Activated naive CD8-positive, alpha-beta T cell (primary cell): ENCODE measurements around the gene MAP7D3.

Source experiments
- H3K27ac Mint-ChIP-seq: one replicate; pipeline ENCODE4 v1.8.0; 2021; ENCODE audit warnings: mixed read lengths
- H3K27me3 Mint-ChIP-seq: one replicate; pipeline ENCODE4 v1.8.0; 2021; ENCODE audit warnings: mixed read lengths
- H3K36me3 Mint-ChIP-seq: one replicate; pipeline ENCODE4 v1.8.0; 2021; ENCODE audit warnings: mixed read lengths
- H3K4me1 Mint-ChIP-seq: one replicate; pipeline ENCODE4 v1.8.0; 2021; ENCODE audit warnings: low read depth, mixed read lengths
- H3K4me3 Mint-ChIP-seq: one replicate; pipeline ENCODE4 v1.8.0; 2021; ENCODE audit warnings: mild to moderate bottlenecking, mixed read lengths
- H3K9me3 Mint-ChIP-seq: one replicate; pipeline ENCODE4 v1.8.0; 2021; ENCODE audit warnings: low read depth, mixed read lengths

Gene MAP7D3

DNA sequence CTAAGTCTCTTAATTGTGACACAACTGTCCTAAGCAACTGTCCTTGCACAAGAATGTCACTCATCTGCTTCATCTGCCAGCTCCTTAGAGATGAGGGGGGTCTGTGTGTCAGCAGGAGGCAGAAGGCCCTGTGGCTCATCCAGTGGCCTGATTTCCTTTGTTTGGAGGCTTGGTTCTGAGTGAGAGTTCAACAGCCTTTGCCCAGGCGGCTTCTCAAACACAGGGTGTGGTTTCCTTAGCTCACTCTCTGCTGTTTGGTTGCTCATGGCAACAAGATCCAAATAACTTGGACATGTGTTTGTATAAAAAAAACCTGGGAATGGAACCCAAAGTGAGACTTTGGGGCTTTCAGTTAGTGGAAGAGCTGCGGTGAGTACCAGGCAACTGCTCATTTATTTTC, 46.6 kb downstream of the MAP7D3 start:
- H3K4me1 Mint-ChIP-seq = peaks cover 27% of the 10 kb centered on the region
- no peaks in the 10 kb centered on the region for H3K27me3 Mint-ChIP-seq
- H3K36me3 Mint-ChIP-seq = no peaks in the 10 kb centered on the region
- no peaks in the 10 kb centered on the region for H3K9me3 Mint-ChIP-seq
- H3K27ac Mint-ChIP-seq = no peak overlapping the region
- no peak overlapping the region for H3K4me3 Mint-ChIP-seq

GRCh38 chrX:136203951-136204350, 47.2 kb downstream of the MAP7D3 start:
- Mint-ChIP-seq H3K27me3 (no peaks in the 10 kb centered on the region), H3K9me3 (no peaks in the 10 kb centered on the region), H3K36me3 (no peaks in the 10 kb centered on the region), H3K4me1 (peaks cover 27% of the 10 kb centered on the region), H3K4me3 (no peak overlapping the region), H3K27ac (no peak overlapping the region)

- Mint-ChIP-seq H3K4me3 (no peak overlapping the region), H3K9me3 (no peaks in the 10 kb centered on the region), H3K27ac (peak overlapping the region; percentile 54), H3K4me1 (peaks cover 27% of the 10 kb centered on the region), H3K27me3 (no peaks in the 10 kb centered on the region), H3K36me3 (no peaks in the 10 kb centered on the region)
Measured at GRCh38 chrX:136203438-136203837, 47.8 kb downstream of the MAP7D3 start.

GRCh38 chrX:136202889-136203288, 48.3 kb downstream of the MAP7D3 start:
- Mint-ChIP-seq H3K9me3 (no peaks in the 10 kb centered on the region), H3K36me3 (no peaks in the 10 kb centered on the region), H3K27ac (peak overlapping the region; percentile 54), H3K27me3 (no peaks in the 10 kb centered on the region), H3K4me1 (peaks cover 27% of the 10 kb centered on the region), H3K4me3 (no peak overlapping the region)

DNA sequence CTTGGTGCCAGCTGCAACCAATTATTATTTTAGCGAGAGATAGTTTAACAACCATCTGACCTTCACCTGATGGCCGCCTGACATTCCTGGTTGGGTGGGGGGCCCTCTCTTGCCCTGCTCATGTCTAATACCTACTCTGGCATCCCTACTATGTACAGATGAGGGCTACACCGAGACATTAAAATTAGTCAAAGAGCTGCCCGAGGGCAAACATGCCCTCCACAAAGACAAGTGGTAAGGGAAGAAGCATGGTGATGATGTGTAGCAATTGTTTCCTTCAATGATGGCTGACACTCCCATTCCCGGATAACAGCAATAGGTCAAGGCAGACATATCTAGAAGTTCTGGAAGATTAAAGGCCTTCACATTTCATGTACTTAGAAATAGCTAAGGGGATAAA, 49.6 kb downstream of the MAP7D3 start:
- no peak overlapping the region for H3K4me3 Mint-ChIP-seq
- no peak overlapping the region for H3K27ac Mint-ChIP-seq
- peaks cover 27% of the 10 kb centered on the region for H3K4me1 Mint-ChIP-seq
- H3K27me3 Mint-ChIP-seq = no peaks in the 10 kb centered on the region
- no peaks in the 10 kb centered on the region for H3K9me3 Mint-ChIP-seq
- H3K36me3 Mint-ChIP-seq = no peaks in the 10 kb centered on the region

DNA sequence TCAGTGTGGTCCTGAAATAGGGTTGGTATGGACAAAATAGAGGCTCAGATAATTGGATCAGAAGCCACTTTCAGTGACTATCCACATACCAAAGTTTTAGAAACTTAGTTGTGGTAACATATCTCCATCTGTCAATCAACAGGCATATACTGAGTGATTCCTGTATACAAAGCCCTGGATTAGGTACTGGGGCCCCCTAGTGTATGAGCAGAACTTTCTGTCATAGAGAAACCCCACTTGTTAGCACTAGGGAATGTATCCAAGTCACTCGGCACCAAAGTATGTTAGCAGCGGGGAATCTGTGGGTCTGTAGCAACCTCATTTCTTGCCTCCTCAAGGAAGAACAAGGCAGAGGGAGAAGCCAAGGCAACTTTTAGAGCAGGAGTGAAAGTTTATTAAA, 50.7 kb downstream of the MAP7D3 start:
- H3K27ac Mint-ChIP-seq = no peak overlapping the region
- no peaks in the 10 kb centered on the region for H3K36me3 Mint-ChIP-seq
- H3K4me3 Mint-ChIP-seq = no peak overlapping the region
- H3K4me1 Mint-ChIP-seq = peaks cover 27% of the 10 kb centered on the region
- H3K9me3 Mint-ChIP-seq = no peaks in the 10 kb centered on the region
- H3K27me3 Mint-ChIP-seq = no peaks in the 10 kb centered on the region

GRCh38 chrX:136199365-136199764, 51.8 kb downstream of the MAP7D3 start:
- Mint-ChIP-seq H3K4me3 (no peak overlapping the region), H3K36me3 (no peaks in the 10 kb centered on the region), H3K9me3 (no peaks in the 10 kb centered on the region), H3K27me3 (no peaks in the 10 kb centered on the region), H3K27ac (no peak overlapping the region), H3K4me1 (peaks cover 18% of the 10 kb centered on the region)

- Mint-ChIP-seq H3K27ac (no peak overlapping the region), H3K9me3 (no peaks in the 10 kb centered on the region), H3K27me3 (no peaks in the 10 kb centered on the region)
Measured at GRCh38 chrX:136198678-136199243, 52.4 kb downstream of the MAP7D3 start.

DNA sequence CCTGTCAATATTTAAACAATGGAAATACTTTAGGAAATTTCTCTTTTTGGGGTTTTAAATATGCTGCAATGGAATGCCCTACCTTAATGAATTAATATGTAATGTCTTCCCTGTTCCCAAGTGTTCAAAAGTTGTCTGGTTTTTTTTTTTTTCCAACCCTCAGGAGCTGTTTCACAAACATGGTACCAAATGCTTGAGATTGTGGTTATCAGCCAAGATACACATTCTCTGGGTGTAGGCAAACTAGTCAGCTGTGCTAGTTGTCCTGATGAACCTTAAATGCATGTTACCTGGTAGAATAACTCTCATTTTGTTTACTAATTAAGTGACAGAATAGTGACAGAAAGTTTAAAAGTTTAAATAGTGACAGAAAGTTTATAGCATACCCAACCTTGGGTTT, 53.2 kb downstream of the MAP7D3 start:
- H3K36me3 Mint-ChIP-seq = no peaks in the 10 kb centered on the region
- H3K27ac Mint-ChIP-seq = no peak overlapping the region
- no peak overlapping the region for H3K4me3 Mint-ChIP-seq
- no peaks in the 10 kb centered on the region for H3K27me3 Mint-ChIP-seq
- H3K4me1 Mint-ChIP-seq = peaks cover 17% of the 10 kb centered on the region
- no peaks in the 10 kb centered on the region for H3K9me3 Mint-ChIP-seq

More at GRCh38 chrX:136198678-136199243, 52.4 kb downstream of the MAP7D3 start:
- Mint-ChIP-seq H3K36me3 (no peaks in the 10 kb centered on the region), H3K4me1 (peaks cover 17% of the 10 kb centered on the region), H3K4me3 (no peak overlapping the region)

GRCh38 chrX:136196691-136197155, 54.5 kb downstream of the MAP7D3 start:
- Mint-ChIP-seq H3K4me1 (peaks cover 24% of the 10 kb centered on the region), H3K9me3 (no peaks in the 10 kb centered on the region), H3K27ac (no peak overlapping the region), H3K4me3 (no peak overlapping the region), H3K36me3 (no peaks in the 10 kb centered on the region), H3K27me3 (no peaks in the 10 kb centered on the region)

- no peak overlapping the region for H3K27ac Mint-ChIP-seq
- H3K27me3 Mint-ChIP-seq = no peaks in the 10 kb centered on the region
- H3K4me3 Mint-ChIP-seq = no peak overlapping the region
- peaks cover 31% of the 10 kb centered on the region for H3K4me1 Mint-ChIP-seq
- H3K9me3 Mint-ChIP-seq = no peaks in the 10 kb centered on the region
- no peaks in the 10 kb centered on the region for H3K36me3 Mint-ChIP-seq
Measured at GRCh38 chrX:136195247-136195646, 56.0 kb downstream of the MAP7D3 start.

- Mint-ChIP-seq H3K27me3 (no peaks in the 10 kb centered on the region), H3K4me3 (no peak overlapping the region), H3K9me3 (no peaks in the 10 kb centered on the region), H3K27ac (no peak overlapping the region), H3K36me3 (no peaks in the 10 kb centered on the region), H3K4me1 (peaks cover 31% of the 10 kb centered on the region)
Measured at GRCh38 chrX:136194536-136194935, 56.7 kb downstream of the MAP7D3 start.

GRCh38 chrX:136193771-136194170, 57.4 kb downstream of the MAP7D3 start:
- Mint-ChIP-seq H3K27me3 (no peaks in the 10 kb centered on the region), H3K36me3 (peaks cover 2% of the 10 kb centered on the region), H3K4me3 (peak overlapping the region; percentile 24), H3K27ac (no peak overlapping the region), H3K4me1 (peaks cover 31% of the 10 kb centered on the region), H3K9me3 (no peaks in the 10 kb centered on the region)

- H3K27ac Mint-ChIP-seq = no peak overlapping the region
- no peaks in the 10 kb centered on the region for H3K27me3 Mint-ChIP-seq
- peak overlapping the region; percentile 18 for H3K4me3 Mint-ChIP-seq
- peaks cover 31% of the 10 kb centered on the region for H3K4me1 Mint-ChIP-seq
- no peaks in the 10 kb centered on the region for H3K9me3 Mint-ChIP-seq
- H3K36me3 Mint-ChIP-seq = peaks cover 2% of the 10 kb centered on the region
Measured at GRCh38 chrX:136192839-136193414, 58.3 kb downstream of the MAP7D3 start.

DNA sequence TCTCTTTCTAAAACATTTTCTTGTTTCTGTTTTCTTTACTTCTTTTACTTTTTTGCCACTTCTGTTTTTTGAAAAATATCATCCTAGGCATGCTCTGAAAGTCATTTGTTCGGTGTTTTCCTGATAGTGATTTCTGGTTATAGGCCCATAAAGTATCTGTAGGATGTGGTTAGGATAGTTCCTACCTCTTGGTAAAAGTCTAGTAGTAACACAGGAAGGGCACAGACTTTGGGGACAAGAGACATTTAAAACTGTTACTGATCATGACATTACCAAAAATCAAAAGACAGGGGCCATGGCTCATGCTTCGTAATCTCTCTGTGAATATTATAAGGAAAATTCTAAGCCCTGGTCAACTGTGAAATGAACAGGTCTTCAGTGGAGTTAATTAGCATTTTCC, 59.1 kb downstream of the MAP7D3 start:
- no peaks in the 10 kb centered on the region for H3K27me3 Mint-ChIP-seq

DNA sequence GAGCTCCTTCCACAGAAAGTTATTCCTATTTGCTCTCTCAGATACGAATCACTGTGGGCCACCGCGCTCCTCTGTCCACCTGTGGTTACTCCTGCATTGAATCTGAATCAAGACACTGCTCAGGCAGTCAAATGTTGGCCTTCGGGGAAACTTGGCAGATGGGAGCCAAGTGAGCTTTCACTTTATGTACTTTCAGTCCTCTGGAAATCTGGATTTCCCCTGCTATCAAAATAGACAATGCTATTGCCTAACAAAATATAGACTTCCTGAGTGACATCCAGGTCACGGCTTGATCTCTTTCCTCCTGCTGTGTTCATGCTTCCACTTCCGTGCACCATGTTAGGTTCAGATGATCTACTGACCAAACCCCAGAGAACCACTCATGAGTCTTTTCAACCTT, 60.0 kb downstream of the MAP7D3 start:
- Mint-ChIP-seq H3K27ac (no peak overlapping the region), H3K9me3 (no peaks in the 10 kb centered on the region), H3K36me3 (peaks cover 2% of the 10 kb centered on the region), H3K27me3 (no peaks in the 10 kb centered on the region), H3K4me1 (peaks cover 31% of the 10 kb centered on the region), H3K4me3 (no peak overlapping the region)

More for the DNA sequence above, 59.1 kb downstream of the MAP7D3 start:
- peaks cover 31% of the 10 kb centered on the region for H3K4me1 Mint-ChIP-seq
- no peak overlapping the region for H3K27ac Mint-ChIP-seq
- H3K4me3 Mint-ChIP-seq = peak overlapping the region; percentile 18
- H3K9me3 Mint-ChIP-seq = no peaks in the 10 kb centered on the region
- peaks cover 2% of the 10 kb centered on the region for H3K36me3 Mint-ChIP-seq
